SK-N-MC (cell line): Measurements from ENCODE around the gene PRKD1.

Source experiments
- EZH2 ChIP-seq: fragments of 200-600 bp; sonication (generic); IDR thresholded peaks from one replicate; pipeline ENCODE4 v1.6.1; 2017; ENCODE audit warnings: antibody characterized with exemption
- FOXP2 ChIP-seq: optimal IDR thresholded peaks from 2 replicates; pipeline ENCODE3; 2011; ENCODE audit warnings: mild to moderate bottlenecking, moderate library complexity; ENCODE audit not compliant: insufficient read depth; ENCODE audit errors: extremely low read length, control extremely low read depth
- POLR2AphosphoS5 ChIP-seq: IDR thresholded peaks from 2 replicates; pipeline ENCODE4 v1.6.1; 2012; ENCODE audit warnings: mild to moderate bottlenecking, low read depth, low read length, borderline replicate concordance

- no peak for TF ChIP-seq POLR2AphosphoS5
- TF ChIP-seq EZH2 = no peak
- no peak for TF ChIP-seq FOXP2
Observed at GRCh38 chr14:29817767-29818405, 109.8 kb downstream of the PRKD1 start.
